HepG2 (cell line): Measurements from ENCODE around the gene WDR47. TPM values are rescaled to one million over a fixed set of nuclear protein-coding genes. Genes with fewer than 3 reads are reported as not detected.

Experiments
- ATRX ChIP-seq: sonication (generic); formaldehyde crosslinking; IDR thresholded peaks from 2 replicates; pipeline ENCODE4 v1.4.0; 2020; ENCODE audit warnings: missing genetic modification reagents, borderline replicate concordance
- CAMTA2 ChIP-seq: sonication (generic); formaldehyde crosslinking; IDR thresholded peaks from 2 replicates; pipeline ENCODE4 v1.4.0; 2020; ENCODE audit warnings: mild to moderate bottlenecking, missing genetic modification reagents, borderline replicate concordance
- CREB3 ChIP-seq: sonication (generic); formaldehyde crosslinking; IDR thresholded peaks from 2 replicates; pipeline ENCODE4 v1.5.0; 2020; ENCODE audit warnings: missing genetic modification reagents
- DMTF1 ChIP-seq: sonication (generic); formaldehyde crosslinking; IDR thresholded peaks from 2 replicates; pipeline ENCODE4 v1.4.0; 2020; ENCODE audit warnings: mild to moderate bottlenecking, missing genetic modification reagents
- E2F5 ChIP-seq: sonication (generic); formaldehyde crosslinking; conservative IDR thresholded peaks from 2 replicates; pipeline ENCODE4 v1.4.0; 2020; ENCODE audit warnings: missing genetic modification reagents
- FOSL1 ChIP-seq: sonication (generic); formaldehyde crosslinking; IDR thresholded peaks from 2 replicates; pipeline ENCODE4 v1.9.0; 2021; ENCODE audit warnings: missing genetic modification reagents, borderline replicate concordance
- HDAC2 ChIP-seq: sonication (generic); formaldehyde crosslinking; IDR thresholded peaks from 2 replicates; pipeline ENCODE4 v1.4.0; 2020; ENCODE audit warnings: missing genetic modification reagents
- MBD4 ChIP-seq: IDR thresholded peaks from 2 replicates; pipeline ENCODE4 v1.6.1; 2012; ENCODE audit warnings: low read length, inconsistent platforms, borderline replicate concordance
- NFATC3 ChIP-seq: sonication (generic); formaldehyde crosslinking; IDR thresholded peaks from 2 replicates; pipeline ENCODE4 v1.5.1; 2020; ENCODE audit warnings: mild to moderate bottlenecking, missing genetic modification reagents
- PLSCR1 ChIP-seq: sonication (generic); formaldehyde crosslinking; IDR thresholded peaks from 2 replicates; pipeline ENCODE4 v1.5.0; 2020; ENCODE audit warnings: missing genetic modification reagents, mild to moderate bottlenecking, borderline replicate concordance
- RARG ChIP-seq: sonication (generic); formaldehyde crosslinking; IDR thresholded peaks from 2 replicates; pipeline ENCODE4 v1.4.0; 2020; ENCODE audit warnings: low read depth, mild to moderate bottlenecking, missing genetic modification reagents
- RFX3 ChIP-seq: IDR thresholded peaks from 2 replicates; pipeline ENCODE4 v1.6.1; 2016; ENCODE audit warnings: missing biosample characterization, missing genetic modification reagents
- SIN3A ChIP-seq: IDR thresholded peaks from 2 replicates; pipeline ENCODE4 v1.6.1; 2011; ENCODE audit warnings: low read depth, mild to moderate bottlenecking, control low read depth, low read length, borderline replicate concordance
- TRAFD1 ChIP-seq: sonication (generic); formaldehyde crosslinking; IDR thresholded peaks from 2 replicates; pipeline ENCODE4 v1.5.1; 2020; ENCODE audit warnings: missing genetic modification reagents, mild to moderate bottlenecking, borderline replicate concordance
- YY1 ChIP-seq: IDR thresholded peaks from 2 replicates; pipeline ENCODE4 v1.6.1; 2011; ENCODE audit warnings: low read length, low read depth, moderate library complexity, mild to moderate bottlenecking; ENCODE audit not compliant: insufficient read depth, insufficient replicate concordance
- ZBTB37 ChIP-seq: sonication (generic); formaldehyde crosslinking; IDR thresholded peaks from 2 replicates; pipeline ENCODE4 v1.4.0; 2020; ENCODE audit warnings: mild to moderate bottlenecking, missing genetic modification reagents
- ZNF205 ChIP-seq: IDR thresholded peaks from 2 replicates; pipeline ENCODE4 v1.6.1; 2018; ENCODE audit warnings: missing biosample characterization, missing genetic modification reagents
- ZNF263 ChIP-seq: sonication (generic); formaldehyde crosslinking; IDR thresholded peaks from 2 replicates; pipeline ENCODE4 v1.4.0; 2020; ENCODE audit warnings: missing genetic modification reagents
- ZNF431 ChIP-seq: sonication (generic); formaldehyde crosslinking; IDR thresholded peaks from 2 replicates; pipeline ENCODE4 v1.9.0; 2022; ENCODE audit warnings: missing genetic modification reagents, low read depth, mild to moderate bottlenecking, borderline replicate concordance
- ZNF569 ChIP-seq: sonication (generic); formaldehyde crosslinking; IDR thresholded peaks from 2 replicates; pipeline ENCODE4 v1.5.0; 2020; ENCODE audit warnings: mild to moderate bottlenecking, missing genetic modification reagents, moderate library complexity, borderline replicate concordance
- polyA plus RNA-seq, 8 experiments: library from polyadenylated mRNA; depleted of rRNA in 3 of 8; stranded (reverse) in 7 of 8; unstranded in 1 of 8; fragments of >200 nt; fragmentation: Illumina TruSeq in 4 of 8; extraction: Trizol in 4 of 8; gene quantifications; 2 replicates each; pipeline versions ENCODE4 v1.2.1 to v1.2.3, GENCODE V29; 2011 to 2016; ENCODE audit warnings: low read depth in 4 of 8, missing spikeins in 1 of 8, mixed read lengths in 1 of 8; ENCODE audit not compliant: insufficient read depth in 1 of 8
- total RNA-seq, 5 experiments: library from RNA; depleted of rRNA; stranded (reverse); fragments of >200 nt; fragmentation: Illumina TruSeq; extraction: Trizol; gene quantifications; 2 replicates each; pipeline ENCODE4 v1.2.3, GENCODE V29; 2016; ENCODE audit warnings: low read depth in 1 of 5

WDR47 gene
- total and polyA plus RNA-seq, 2 of the 13 experiments (the other 11 are each of a cell fraction or from before 2014, with no cell fraction given): 4.3 to 5.9 TPM

- no peak for TF ChIP-seq ZBTB37 (CRISPR knock-in tag)
- no peak for TF ChIP-seq FOSL1
- TF ChIP-seq RARG (CRISPR knock-in tag): no peak
- TF ChIP-seq ZNF431 (CRISPR knock-in tag): peak; percentile 71; the same call in 1 of the 2 replicates
- no peak for TF ChIP-seq NFATC3 (CRISPR knock-in tag)
- TF ChIP-seq ATRX: no peak
- TF ChIP-seq HDAC2 (CRISPR knock-in tag): no peak; the same call in 1 of the 2 replicates
- TF ChIP-seq YY1: peak; percentile 33
- no peak for TF ChIP-seq E2F5 (CRISPR knock-in tag)
- peak; percentile 64; the same call in 1 of the 2 replicates for TF ChIP-seq SIN3A
- TF ChIP-seq MBD4: no peak
- TF ChIP-seq ZNF263: peak; percentile 85
- 0 out of 2 replicates have a peak, but pooled peaks have one; percentile 21 for TF ChIP-seq ZNF205 (CRISPR knock-in tag)
- no peak for TF ChIP-seq CREB3 (CRISPR knock-in tag)
- no peak for TF ChIP-seq DMTF1 (CRISPR knock-in tag)
- no peak for TF ChIP-seq CAMTA2
- TF ChIP-seq RFX3 (CRISPR knock-in tag): peak; percentile 58
- TF ChIP-seq ZNF569 (CRISPR knock-in tag): no peak
- no peak for TF ChIP-seq TRAFD1 (CRISPR knock-in tag)
- no peak for TF ChIP-seq PLSCR1 (CRISPR knock-in tag)
Observed at GRCh38 chr1:109041621-109042468, at the start of gene WDR47 (continued).
